Body of pancreas (tissue), 4 donors: ENCODE results near the gene COX6A1.

Experiments used
- POLR2A ChIP-seq, 3 donors: fragments of 450-650 bp; IDR thresholded peaks; one replicate each; pipeline ENCODE4 v1.6.1; 2016; ENCODE audit warnings: antibody characterized with exemption in 3 of 3, mild to moderate bottlenecking in 2 of 3
- TF ChIP-seq, protein P1 (sequence below), 7 experiments: fragments of 450-650 bp in 4 of 7; fragments of 200-600 bp in 3 of 7; sonication (generic) in 3 of 7; IDR thresholded peaks; one replicate each; pipeline ENCODE4 v1.5.1; 2016 to 2019; ENCODE audit warnings: antibody characterized with exemption in 7 of 7

DNA sequence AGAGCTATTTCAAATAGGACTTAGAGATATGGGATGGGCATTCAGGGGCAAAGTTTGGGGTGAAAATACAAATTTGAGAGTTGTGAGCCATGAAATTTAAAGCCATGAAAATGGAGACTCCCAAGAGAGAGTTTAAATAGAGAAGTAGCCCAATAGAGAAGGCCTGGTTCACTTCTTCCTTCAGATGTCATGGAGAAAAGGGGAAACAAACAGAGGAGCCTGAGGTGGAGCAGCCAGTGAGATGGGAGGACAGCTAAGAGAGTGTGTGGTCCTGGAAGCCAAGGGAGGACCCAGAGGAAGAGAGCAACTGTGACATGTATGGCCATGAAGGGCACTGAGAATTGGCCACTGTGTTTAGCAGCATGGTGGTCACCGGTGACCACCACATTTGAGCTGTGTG, 45.7 kb downstream of the COX6A1 start:
- TF ChIP-seq, protein P1, sequence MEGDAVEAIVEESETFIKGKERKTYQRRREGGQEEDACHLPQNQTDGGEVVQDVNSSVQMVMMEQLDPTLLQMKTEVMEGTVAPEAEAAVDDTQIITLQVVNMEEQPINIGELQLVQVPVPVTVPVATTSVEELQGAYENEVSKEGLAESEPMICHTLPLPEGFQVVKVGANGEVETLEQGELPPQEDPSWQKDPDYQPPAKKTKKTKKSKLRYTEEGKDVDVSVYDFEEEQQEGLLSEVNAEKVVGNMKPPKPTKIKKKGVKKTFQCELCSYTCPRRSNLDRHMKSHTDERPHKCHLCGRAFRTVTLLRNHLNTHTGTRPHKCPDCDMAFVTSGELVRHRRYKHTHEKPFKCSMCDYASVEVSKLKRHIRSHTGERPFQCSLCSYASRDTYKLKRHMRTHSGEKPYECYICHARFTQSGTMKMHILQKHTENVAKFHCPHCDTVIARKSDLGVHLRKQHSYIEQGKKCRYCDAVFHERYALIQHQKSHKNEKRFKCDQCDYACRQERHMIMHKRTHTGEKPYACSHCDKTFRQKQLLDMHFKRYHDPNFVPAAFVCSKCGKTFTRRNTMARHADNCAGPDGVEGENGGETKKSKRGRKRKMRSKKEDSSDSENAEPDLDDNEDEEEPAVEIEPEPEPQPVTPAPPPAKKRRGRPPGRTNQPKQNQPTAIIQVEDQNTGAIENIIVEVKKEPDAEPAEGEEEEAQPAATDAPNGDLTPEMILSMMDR (IDR thresholded peaks at IDR 0.05) = no peak
- TF ChIP-seq POLR2A (IDR thresholded peaks at IDR 0.05) = no peak
